Prostate gland (tissue), 2 donors: ENCODE data around the gene DAB1. TPM values are rescaled to one million over a fixed set of nuclear protein-coding genes. Genes with fewer than 3 reads are reported as not detected.

Source experiments
- DNase-seq: peaks from one replicate; pipeline ENCODE4 v3.0.0-alpha.2; 2019; ENCODE audit warnings: low spot score
- H3K27ac ChIP-seq, 2 donors: fragments of 200-600 bp; sonication (generic); 2 replicates each; pipeline ENCODE4 v1.5.1; 2017 to 2019
- H3K27me3 ChIP-seq: fragments of 200-600 bp; sonication (generic); replicated peaks from 2 replicates; pipeline ENCODE4 v1.5.1; 2019; ENCODE audit not compliant: insufficient read depth
- H3K36me3 ChIP-seq, 2 donors: fragments of 200-600 bp; sonication (generic); 1 replicate in 1 of 2; 2 replicates in 1 of 2; pipeline versions ENCODE4 v1.5.1 to v1.8.1; 2017 to 2019
- H3K4me1 ChIP-seq: fragments of 200-600 bp; sonication (generic); replicated peaks from 2 replicates; pipeline ENCODE4 v1.5.1; 2019
- H3K4me3 ChIP-seq, 2 donors: fragments of 200-600 bp; sonication (generic); 2 replicates each; pipeline ENCODE4 v1.5.1; 2017 to 2019
- H3K9me3 ChIP-seq: fragments of 200-600 bp; sonication (generic); 2 replicates; pipeline ENCODE4 v1.5.1; 2017
- POLR2A ChIP-seq: fragments of 450-650 bp; IDR thresholded peaks from one replicate; pipeline ENCODE4 v1.6.1; 2016; ENCODE audit warnings: antibody characterized with exemption, mild to moderate bottlenecking
- POLR2AphosphoS5 ChIP-seq: sonication (generic); formaldehyde crosslinking; IDR thresholded peaks from one replicate; pipeline ENCODE4 v1.6.1; 2017; ENCODE audit warnings: antibody characterized with exemption
- WGBS: methylation state at CpG from one replicate; pipeline ENCODE4 v1.1.5; 2018; 5-methylcytosine and 5-hydroxymethylcytosine counted together
- intact Hi-C: fragments of 100-400 bp; cut with DNase I; formaldehyde crosslinking; loops from one replicate; pipeline ENCODE4 v1.14.2; 2022
- total RNA-seq, 2 donors: library from RNA; depleted of rRNA; stranded (reverse); fragments of >200 nt; gene quantifications; one replicate each; pipeline ENCODE4 v1.1.0, GENCODE V29; 2016
- TF ChIP-seq, protein P1 (sequence below), 4 experiments: fragments of 200-600 bp in 2 of 4; fragments of 450-650 bp in 2 of 4; sonication (generic) in 2 of 4; IDR thresholded peaks; 1 replicate in 3 of 4; 2 replicates in 1 of 4; pipeline ENCODE4 v1.5.1; 2016 to 2019; ENCODE audit warnings: antibody characterized with exemption in 4 of 4, mild to moderate bottlenecking in 2 of 4, moderate library complexity in 2 of 4

The DAB1 gene
- total RNA-seq, 2 donors from 2014 or later: 0.64 to 3.6 TPM

DNA sequence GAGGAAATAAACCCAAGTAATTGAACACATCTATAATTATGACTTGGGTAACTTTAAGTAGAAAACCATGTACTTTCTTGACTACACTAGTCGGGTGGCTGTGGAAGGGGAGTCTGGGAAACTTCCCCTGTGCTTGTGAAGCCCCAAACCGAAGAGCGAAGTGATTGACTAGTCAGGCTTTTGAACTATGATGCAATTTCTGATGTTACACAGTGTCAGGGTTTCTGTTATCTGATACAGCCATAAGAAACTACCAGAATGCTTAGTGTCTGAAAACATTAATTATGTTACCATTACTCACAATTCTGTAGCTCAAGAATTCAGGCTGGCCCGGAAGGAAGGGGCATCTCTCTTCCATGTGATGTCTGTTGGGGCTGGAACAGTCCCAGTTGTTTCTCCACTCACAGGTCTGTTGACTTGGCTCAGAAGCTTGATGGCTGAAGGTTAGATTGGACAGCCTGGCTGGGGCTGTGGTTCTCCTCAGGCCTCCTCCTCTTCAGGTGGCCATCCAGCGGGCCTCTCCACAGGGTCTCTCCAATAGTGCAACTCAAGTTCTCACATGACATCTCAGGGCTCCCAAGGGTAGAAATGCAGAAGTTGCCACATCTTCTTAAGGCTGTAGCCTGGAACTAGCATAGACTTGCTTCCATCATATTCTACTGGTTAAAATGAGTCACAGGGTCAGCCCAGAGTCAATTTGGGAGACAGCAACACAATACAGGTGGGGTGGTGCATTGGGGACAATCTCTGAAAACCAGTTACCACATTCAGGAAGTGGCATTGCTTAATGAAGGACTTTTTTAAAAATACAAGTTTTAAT, 449.7 kb downstream of the DAB1 start:
- H3K9me3 ChIP-seq: no peaks in the 10 kb centered on the region
- DNase-seq: no peak
- no peaks in the 10 kb centered on the region for H3K27me3 ChIP-seq
- no peak overlapping the region for H3K4me3 ChIP-seq
- TF ChIP-seq POLR2AphosphoS5 (no peak), POLR2A (no peak)
- TF ChIP-seq, protein P1, sequence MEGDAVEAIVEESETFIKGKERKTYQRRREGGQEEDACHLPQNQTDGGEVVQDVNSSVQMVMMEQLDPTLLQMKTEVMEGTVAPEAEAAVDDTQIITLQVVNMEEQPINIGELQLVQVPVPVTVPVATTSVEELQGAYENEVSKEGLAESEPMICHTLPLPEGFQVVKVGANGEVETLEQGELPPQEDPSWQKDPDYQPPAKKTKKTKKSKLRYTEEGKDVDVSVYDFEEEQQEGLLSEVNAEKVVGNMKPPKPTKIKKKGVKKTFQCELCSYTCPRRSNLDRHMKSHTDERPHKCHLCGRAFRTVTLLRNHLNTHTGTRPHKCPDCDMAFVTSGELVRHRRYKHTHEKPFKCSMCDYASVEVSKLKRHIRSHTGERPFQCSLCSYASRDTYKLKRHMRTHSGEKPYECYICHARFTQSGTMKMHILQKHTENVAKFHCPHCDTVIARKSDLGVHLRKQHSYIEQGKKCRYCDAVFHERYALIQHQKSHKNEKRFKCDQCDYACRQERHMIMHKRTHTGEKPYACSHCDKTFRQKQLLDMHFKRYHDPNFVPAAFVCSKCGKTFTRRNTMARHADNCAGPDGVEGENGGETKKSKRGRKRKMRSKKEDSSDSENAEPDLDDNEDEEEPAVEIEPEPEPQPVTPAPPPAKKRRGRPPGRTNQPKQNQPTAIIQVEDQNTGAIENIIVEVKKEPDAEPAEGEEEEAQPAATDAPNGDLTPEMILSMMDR (IDR thresholded peaks at IDR 0.05): no peak
- H3K36me3 ChIP-seq: no peaks in the 10 kb centered on the region
- H3K4me1 ChIP-seq: no peaks in the 10 kb centered on the region
- intact Hi-C loops: no loop called here
- WGBS: 85% methylated on average over 5 of the region's 5 CpGs
- no peak overlapping the region for H3K27ac ChIP-seq

DNA sequence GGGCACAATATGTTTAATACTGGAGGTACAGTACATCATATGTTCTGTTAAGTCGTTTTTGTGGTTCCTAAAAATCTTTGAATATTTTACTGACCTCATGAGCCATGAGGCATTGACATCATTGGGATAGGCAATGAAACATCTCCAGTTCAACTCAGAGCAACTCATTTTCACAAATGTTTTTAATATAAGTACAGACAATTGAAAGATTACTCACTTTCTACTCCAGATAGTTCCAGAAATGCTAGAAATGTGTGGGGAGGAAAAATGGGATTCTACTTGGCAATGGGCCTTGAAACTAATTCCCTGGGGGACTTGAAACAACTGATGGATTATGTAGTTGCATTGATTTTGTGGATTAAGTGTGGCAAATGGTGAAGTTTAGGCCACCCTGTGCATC, 450.9 kb downstream of the DAB1 start:
- intact Hi-C loops: no loop called here
- no peaks in the 10 kb centered on the region for H3K27me3 ChIP-seq
- no peak for DNase-seq
- no peak for TF ChIP-seq POLR2A
- TF ChIP-seq, protein P1 (IDR thresholded peaks at IDR 0.05): no peak
- TF ChIP-seq POLR2AphosphoS5: no peak
- H3K9me3 ChIP-seq: no peaks in the 10 kb centered on the region
- WGBS: 88% methylated on average over 1 of the region's 1 CpG
- H3K27ac ChIP-seq: no peak overlapping the region
- H3K4me1 ChIP-seq: no peaks in the 10 kb centered on the region
- no peaks in the 10 kb centered on the region for H3K36me3 ChIP-seq
- H3K4me3 ChIP-seq: no peak overlapping the region

DNA sequence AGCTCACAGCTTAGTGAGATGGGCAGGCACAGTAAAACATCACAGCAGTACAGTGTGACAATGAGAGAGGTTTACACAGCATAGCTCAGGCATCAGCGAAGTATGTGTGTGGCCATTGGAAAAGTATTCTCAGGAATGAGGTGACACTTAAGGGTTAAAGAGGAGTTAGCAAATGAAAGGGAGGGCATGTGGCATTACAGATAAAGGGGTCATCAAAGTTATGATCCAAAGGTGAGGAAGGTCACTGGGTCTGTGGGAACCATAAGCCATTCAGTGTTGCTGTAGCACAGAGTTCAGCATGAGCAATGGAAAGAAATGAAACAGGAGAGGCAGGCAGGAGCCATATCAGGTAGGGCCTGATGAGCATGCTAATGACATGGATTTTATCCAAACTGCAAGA, 453.6 kb downstream of the DAB1 start:
- no peaks in the 10 kb centered on the region for H3K27me3 ChIP-seq
- no peaks in the 10 kb centered on the region for H3K9me3 ChIP-seq
- intact Hi-C loops: no loop called here
- DNase-seq: no peak
- no peaks in the 10 kb centered on the region for H3K4me1 ChIP-seq
- no peak overlapping the region for H3K4me3 ChIP-seq
- H3K36me3 ChIP-seq: no peaks in the 10 kb centered on the region
- TF ChIP-seq POLR2AphosphoS5: no peak
- TF ChIP-seq, protein P1 (IDR thresholded peaks at IDR 0.05): no peak
- TF ChIP-seq POLR2A: no peak
- 94% methylated on average over 1 of the region's 1 CpG for WGBS
- no peak overlapping the region for H3K27ac ChIP-seq

DNA sequence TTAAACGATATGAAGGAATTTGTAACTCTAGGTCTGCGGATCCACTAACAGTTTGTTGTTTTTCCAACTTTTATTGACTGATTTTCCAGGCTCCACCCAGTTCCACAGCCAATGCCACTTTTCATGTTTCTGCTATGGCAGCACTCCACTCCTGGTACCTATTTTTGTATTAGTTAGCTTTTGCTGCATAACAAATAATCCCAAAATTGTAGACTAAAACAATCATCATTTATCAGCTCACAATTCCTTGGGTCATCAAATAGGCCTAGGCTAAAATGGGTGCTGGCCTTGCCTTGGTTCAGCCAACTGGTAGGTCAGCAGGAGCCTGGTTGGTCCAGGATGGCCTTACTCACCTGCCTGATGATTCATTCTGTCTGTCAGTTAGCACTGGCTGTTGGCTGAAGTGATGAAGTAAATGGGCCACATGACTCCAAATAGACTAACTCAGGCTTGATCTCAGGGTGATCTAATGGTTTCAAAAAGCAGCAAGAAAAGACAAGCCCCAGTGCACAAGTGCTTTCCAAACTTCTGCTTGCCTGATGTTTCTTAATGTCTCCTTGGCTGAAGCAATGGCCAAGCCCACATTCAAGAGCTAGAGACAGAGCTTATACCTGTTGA, 454.9 kb downstream of the DAB1 start:
- intact Hi-C loops: no loop called here
- no peaks in the 10 kb centered on the region for H3K4me1 ChIP-seq
- no peaks in the 10 kb centered on the region for H3K36me3 ChIP-seq

More for the DNA sequence above, 454.9 kb downstream of the DAB1 start:
- TF ChIP-seq POLR2AphosphoS5: no peak
- TF ChIP-seq, protein P1 (IDR thresholded peaks at IDR 0.05): no peak
- no peak for TF ChIP-seq POLR2A
- H3K4me3 ChIP-seq: no peak overlapping the region
- no peak for DNase-seq
- H3K27ac ChIP-seq: no peak overlapping the region
- WGBS: 92% methylated on average over 2 of the region's 2 CpGs
- no peaks in the 10 kb centered on the region for H3K9me3 ChIP-seq
- H3K27me3 ChIP-seq: no peaks in the 10 kb centered on the region
